GM18502 (cell line): Measurements from ENCODE around the gene CSN1S1.
"Not testable (repeated sequence)": the region's sequence is repeated elsewhere in the genome, so short reads cannot be mapped to it uniquely, and the experiment has no call there.

Experiments used
- ATAC-seq: cut with Tn5 transposase; IDR thresholded peaks from one replicate; pipeline ENCODE4 v1.9.1; 2021; ENCODE audit warnings: mild to moderate bottlenecking; ENCODE audit not compliant: unreplicated experiment, poor library complexity

Gene CSN1S1

DNA sequence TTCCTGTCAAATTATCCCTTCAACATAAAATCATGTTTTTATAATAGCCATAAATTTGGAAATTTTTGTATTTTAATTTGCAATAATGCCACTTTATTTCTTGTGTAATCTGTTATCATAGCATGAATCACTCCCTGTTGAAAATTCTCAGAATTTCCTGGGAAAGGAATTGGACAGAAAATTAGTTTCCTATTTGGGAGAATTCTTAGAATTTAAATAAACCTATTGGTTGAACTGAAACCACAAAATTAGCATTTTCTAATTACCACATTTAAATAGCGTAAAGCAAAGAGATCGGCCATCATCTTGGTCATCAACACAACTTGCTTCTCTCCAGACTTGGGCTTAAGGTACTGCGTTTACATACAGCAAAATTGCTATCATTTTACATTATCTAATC, at the start of gene CSN1S1:
Gene CSN1S1 (plus strand): TSS at position 301 of the 400 bp plus-strand sequence. CDS start 1,488 bp downstream, outside the sequence.
- no peak for ATAC-seq

DNA sequence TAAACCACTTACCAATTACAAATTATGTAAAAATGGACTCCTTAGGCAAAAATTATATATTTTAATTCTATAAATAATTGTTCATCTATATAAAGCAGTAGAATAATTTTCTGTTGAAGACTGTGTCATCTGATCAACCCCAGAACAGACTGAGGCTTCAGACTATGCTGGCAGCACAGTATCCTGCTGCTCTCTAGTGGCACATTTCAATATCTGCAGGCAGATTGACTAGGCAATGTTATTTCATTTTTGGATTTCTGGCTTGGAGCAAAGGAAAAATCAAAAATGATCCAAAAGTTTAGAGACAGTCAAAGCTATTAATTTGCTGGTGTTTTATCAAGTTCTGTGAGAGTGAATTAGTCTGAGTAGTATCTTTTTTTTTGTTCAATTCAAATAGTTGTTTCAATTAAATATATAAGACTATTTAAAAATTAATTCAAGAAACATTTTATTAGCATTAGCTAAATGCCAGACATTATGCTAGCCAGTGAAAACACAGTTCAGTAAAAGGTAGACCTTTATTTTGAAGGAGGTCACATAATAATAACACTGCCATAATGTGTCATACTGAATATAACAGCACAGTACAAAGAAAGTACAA, 49.6 kb upstream of the CSN1S1 start:
- ATAC-seq, result peak; percentile 84

DNA sequence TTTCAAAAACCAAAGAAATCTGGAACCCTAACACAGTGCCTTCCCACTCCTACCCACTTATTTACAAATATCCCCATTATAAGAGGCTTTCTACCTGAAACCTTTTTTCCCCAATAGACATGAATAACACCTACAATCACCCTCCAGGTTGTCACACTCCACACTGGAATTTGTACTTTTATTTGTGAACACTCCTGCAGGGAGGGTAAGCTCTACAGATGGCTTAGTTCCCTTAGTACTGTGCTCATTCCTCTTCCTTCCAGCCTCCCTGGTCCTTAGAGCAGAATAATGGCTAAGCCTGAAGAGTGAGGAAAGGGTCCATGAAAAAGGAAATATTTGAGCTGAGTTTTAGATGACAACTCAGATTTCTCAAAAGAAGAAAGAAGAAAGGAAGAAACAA, 48.7 kb upstream of the CSN1S1 start:
- ATAC-seq, result no peak

DNA sequence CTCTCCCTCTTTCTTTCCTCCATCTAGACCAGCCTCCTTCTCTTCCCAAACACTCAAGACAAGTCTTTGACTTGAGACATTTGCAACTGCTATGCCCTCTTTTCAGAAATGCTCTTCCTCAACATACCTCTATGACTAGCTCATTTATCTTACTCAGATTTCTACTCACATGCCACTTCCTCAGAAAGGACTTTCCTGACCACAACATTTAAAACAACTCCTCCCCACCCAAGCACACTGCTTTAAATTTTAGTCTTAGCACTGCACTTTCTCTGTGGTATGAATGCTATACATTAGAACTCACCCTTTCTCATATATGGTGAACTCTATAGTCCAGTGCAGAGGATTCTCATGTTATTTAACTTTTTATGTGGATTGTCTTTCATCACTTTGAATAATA, 42.5 kb upstream of the CSN1S1 start:
- no peak for ATAC-seq

- ATAC-seq, result no peak
These were observed 36.7 kb upstream of the CSN1S1 start for GRCh38 chr4:69894186-69894585.

DNA sequence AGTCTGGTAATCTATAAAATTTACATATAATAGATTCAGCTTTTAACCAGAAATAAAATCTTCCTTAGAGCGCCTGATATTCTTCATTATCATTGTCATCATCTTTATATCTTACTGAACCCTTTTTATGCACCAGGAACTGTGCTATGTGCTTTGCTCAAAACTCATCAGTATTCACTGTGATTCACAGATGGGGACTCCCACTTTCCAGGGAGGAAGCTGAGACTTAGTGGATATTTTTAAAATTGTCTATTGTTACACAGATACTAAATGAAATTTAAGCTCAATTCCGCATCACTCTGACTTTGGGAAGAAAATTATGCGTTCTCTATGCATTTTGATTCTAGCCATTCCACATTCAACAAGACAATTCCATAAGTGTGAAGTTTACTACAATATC, 36.1 kb upstream of the CSN1S1 start:
- no peak for ATAC-seq

GRCh38 chr4:69896530-69897116, 34.2 kb upstream of the CSN1S1 start:
- ATAC-seq, result no peak

DNA sequence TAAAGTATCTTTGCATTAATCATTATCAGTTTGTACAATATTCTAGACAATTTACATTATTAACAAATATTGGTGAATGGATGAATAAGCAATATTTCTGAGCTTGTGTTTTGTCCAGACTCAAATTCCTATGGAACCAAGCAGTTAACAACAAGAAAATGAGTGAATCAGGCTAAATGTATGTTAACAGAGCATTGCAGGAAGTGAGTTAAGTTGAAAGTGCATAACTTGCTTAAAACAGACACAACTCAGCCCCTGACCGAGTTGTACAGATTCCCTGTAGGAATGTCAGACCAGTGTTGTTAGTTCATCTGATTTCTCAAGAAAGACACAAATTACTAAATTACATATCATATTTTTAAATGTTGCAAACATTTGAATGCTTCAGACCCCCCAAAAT, 23.7 kb upstream of the CSN1S1 start:
- no peak for ATAC-seq

DNA sequence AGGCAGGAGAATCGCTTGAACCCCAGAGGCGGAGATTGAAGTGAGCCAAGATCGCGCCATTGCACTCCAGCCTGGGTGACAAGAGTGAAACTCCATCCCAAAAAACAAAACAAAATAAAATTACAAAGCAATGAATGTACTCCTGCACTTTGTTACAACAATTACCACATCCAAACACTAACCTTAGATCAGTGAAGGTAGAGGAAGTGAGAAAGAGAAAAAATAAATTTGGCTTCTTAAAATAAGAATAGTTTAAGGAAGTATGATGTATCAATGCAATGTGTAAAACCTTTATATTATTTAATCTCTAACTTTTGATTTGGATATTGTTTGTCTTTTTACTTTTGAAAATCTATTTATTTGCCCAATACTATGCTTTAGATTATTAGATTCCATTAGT, 21.7 kb upstream of the CSN1S1 start:
- ATAC-seq, result no peak

DNA sequence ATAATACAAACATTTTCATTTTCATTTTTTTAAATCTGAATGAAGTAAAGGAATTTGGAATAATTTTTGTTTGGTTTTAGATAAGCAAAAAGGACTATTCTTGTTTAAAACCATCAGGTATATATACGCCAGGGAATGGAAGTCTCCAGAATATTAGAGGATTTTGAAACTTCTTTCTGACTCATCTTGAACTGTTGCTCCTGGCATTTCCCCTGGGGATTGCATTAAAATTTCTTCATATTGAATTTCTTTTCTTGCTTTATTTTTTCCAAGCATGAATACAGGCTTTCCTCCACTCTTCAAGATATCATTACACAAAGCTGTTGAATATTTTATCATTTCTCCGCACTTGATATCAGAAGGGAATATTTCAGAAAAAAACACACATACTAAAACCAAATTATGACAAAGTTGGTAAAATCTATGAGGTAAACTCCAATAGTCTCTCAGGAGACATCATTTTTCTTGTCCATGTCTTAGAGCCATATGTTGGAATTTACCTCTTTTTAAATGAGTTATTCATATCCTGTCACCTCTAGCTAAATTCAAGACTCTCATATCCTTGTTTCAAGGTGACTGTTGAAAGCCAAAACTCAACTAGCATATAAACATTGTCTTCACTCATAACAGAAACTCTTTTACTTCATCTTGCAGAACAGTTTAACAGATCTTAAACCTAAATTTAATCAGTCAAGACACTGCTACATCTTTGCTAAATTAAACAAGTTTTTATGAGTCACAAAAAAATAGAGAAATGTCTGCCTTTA, 20.7 kb upstream of the CSN1S1 start:
- peak; percentile 92 for ATAC-seq

DNA sequence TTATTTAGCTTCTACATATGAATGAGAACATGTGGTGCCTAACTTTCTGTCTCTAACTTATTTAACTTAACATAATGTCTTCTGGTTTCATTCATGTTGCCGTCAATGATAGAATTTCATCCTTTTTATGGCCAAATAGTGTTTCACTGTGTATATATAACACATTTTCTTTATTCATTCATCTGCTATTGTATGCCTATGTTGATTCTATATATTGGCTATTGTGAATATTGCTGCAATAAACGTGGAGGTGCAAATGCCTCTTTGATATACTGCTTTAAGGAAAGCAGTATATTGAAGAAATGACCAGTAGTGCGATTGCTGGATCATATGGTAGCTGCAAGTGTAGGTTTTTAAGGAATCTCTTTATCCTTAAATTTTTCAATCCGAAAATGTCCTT, 10.0 kb upstream of the CSN1S1 start:
- ATAC-seq, result no peak

- ATAC-seq, result not testable (repeated sequence)
These were observed 7.0 kb upstream of the CSN1S1 start for GRCh38 chr4:69923782-69924410.

DNA sequence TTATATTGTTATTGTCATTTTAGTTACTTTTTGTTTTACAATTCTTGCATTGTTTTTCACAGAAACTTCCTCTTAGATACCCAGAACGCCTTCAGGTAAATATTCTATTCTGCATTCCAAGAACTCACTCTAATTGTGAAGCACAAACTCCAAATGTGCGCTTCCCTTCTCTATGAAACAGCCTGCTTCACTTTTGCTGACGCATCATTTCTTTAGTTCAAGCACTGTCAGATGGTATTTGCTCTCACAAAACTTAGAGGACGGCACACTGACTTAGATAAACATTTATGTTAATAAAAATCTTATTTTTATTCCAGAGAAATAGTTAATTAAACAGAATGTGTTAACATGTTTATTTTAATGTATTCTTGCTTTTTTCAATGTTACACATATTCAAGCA, 3.3 kb downstream of the CSN1S1 start:
- no peak for ATAC-seq

- no peak for ATAC-seq
These were observed 5.7 kb downstream of the CSN1S1 start for GRCh38 chr4:69936566-69936965.

DNA sequence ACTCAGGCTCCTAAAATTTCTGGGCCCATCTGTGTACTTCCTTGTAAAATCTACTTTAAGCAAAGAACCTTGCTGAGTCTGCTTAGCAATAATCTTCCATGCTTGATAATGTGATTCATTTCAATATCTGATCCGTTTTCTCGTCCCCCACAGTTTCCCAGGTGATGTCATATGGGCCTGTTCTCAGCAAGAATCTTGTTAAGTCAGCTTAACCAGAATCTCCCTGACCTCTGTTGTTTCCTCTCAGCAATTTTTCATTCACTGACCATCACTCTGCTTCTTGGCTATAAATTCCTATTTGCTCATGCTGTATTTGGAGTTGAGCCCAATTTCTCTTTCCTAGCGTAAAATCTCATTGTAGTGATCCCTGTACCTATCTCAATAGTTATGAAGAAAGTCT, 20.7 kb downstream of the CSN1S1 start:
- ATAC-seq, result no peak

GRCh38 chr4:69957209-69957608, 26.3 kb downstream of the CSN1S1 start:
- ATAC-seq, result no peak

DNA sequence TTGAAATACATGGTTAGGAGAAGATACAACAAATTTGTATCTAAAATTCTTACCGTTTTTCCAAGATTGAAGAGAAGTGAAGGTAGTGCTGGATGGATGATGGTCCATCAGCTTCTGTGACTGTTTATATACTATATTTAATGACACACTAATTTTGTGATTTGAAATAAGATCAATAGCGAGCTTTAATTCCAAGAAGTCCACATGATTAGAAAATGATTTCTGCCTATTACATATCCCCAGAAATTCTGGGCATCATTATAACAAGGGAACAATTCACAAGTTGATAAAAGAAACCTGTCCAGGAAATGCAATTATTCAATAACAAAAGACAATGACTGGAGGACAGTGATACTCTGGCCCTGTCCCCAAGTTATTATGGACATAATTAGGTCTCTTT, 34.8 kb downstream of the CSN1S1 start, which contains the start of gene CSN2:
Gene CSN2 (minus strand): TSS at position 101 of the 400 bp plus-strand sequence. CDS start 4,733 bp downstream, outside the sequence.
- no peak for ATAC-seq

- no peak for ATAC-seq
These were observed 39.2 kb downstream of the CSN1S1 start for GRCh38 chr4:69970071-69970470.

DNA sequence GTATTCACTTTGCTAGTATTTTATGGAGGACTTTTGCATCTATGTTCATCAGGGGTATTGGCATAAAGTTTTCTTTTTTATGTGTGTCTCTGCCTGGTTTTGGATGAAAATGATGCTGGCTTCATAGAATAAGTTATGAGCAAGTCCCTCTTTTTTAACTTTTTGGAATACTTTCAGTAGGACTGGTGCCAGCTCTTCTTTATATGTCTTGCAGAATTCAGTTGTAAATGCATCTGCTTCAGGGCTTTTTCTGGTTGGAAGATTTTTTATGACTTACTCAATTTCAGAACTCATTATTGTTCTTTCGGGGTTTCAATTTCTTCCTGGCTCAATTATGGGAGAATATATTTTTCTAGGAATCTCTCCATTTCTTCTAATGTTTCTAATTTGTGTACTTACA, 43.8 kb downstream of the CSN1S1 start:
- no peak for ATAC-seq

GRCh38 chr4:69977582-69977981, 46.7 kb downstream of the CSN1S1 start:
- ATAC-seq, result no peak

GRCh38 chr4:69984030-69984443, 53.2 kb downstream of the CSN1S1 start:
- ATAC-seq, result no peak
